NT2/D1 (cell line): ENCODE data around the gene AANAT.

Source experiments
- SUZ12 ChIP-seq: IDR thresholded peaks from 2 replicates; pipeline ENCODE4 v1.6.1; 2011; ENCODE audit not compliant: insufficient read length, insufficient read depth; ENCODE audit errors: extremely low read depth
- YY1 ChIP-seq: IDR thresholded peaks from 2 replicates; pipeline ENCODE4 v1.6.1; 2011; ENCODE audit not compliant: insufficient read length, insufficient read depth
- ZNF274 ChIP-seq: IDR thresholded peaks from 2 replicates; pipeline ENCODE4 v1.6.1; 2011; ENCODE audit warnings: mild to moderate bottlenecking, low read depth, low read length

GRCh38 chr17:76498876-76499251, 31.5 kb downstream of the AANAT start:
- no peak for TF ChIP-seq YY1
- TF ChIP-seq ZNF274, result no peak
- no peak for TF ChIP-seq SUZ12
